Measurements from ENCODE around the gene LRRFIP1. TPM values are rescaled to one million over a fixed set of nuclear protein-coding genes. Genes with fewer than 3 reads are reported as not detected.

The LRRFIP1 gene
- polyA plus RNA-seq, 2 of the 4 experiments (the other 2 are of a cell fraction), result 75.6 to 93.0 TPM

DNA sequence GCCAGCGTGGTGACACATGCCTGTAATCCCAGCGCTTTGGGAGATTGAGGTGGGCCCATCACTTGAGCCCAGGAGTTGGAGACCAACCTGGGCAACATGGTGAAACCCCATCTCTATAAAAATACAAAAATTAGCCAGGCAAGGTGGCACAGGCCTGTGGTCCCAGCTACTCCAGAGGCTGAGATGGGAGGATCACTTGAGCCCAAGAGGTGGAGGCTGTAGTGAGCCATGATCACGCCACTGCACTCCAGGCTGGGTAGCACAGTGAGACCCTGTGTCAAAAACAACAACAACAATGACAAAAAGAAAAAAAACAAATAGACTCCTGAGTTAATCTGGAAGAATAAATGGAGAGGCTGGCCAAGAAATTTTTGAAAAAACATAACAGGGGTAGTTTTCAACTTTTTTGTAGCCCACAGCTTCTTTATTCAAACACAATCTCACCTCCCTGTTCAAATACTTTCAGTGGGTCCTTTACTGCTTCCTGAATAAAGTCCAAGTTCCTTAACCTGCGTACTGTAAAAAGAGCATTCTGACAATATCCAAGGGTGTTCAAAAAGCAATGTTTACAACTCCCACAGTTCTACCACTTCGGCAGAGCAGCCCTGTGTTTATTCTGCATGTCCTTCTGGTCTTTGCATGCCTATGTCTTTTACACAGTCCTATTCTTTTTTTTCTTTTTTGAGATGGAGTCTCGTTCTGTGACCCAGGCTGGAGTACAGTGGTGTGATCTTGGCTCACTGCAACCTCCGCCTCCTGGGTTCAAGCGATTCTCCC, 53.5 kb downstream of the LRRFIP1 start:
- Histone ChIP-seq H3K4me2 (no peak overlapping the region), H3K4me1 (no peaks in the 10 kb centered on the region), H3K9me3 (no peaks in the 10 kb centered on the region), H3K4me3 (no peak overlapping the region), H3K27ac (no peak overlapping the region)
- ATAC-seq (no peak), DNase-seq (ENCODE audit: low read depth in 1 of 2, low spot score in 1 of 2) (no peak), FAIRE-seq (no peak)
- CTCF ChIA-PET, result interaction anchor here (5.9 kb wide), 1 partner anchor 9 kb away, joined by 77 read pairs; no protein-coding TSS in a partner anchor
- 86% methylated on average over 8 of the region's 8 CpGs for WGBS (ENCODE audit: missing lambda C conversion rate)
- POLR2A ChIA-PET, result no interaction called here
- TF ChIP-seq MAFK (IDR thresholded peaks at IDR 0.05; ENCODE audit: partially characterized antibody), result no peak
- TF ChIP-seq JUN (IDR thresholded peaks at IDR 0.05), result no peak
- no peak for TF ChIP-seq RAD21 (conservative IDR thresholded peaks at IDR 0.05 in 1 of 2, IDR thresholded peaks at IDR 0.05 in 1 of 2)
- TF ChIP-seq HEYL (CRISPR knock-in tag; IDR thresholded peaks at IDR 0.05), result no peak
- TF ChIP-seq, protein P1, sequence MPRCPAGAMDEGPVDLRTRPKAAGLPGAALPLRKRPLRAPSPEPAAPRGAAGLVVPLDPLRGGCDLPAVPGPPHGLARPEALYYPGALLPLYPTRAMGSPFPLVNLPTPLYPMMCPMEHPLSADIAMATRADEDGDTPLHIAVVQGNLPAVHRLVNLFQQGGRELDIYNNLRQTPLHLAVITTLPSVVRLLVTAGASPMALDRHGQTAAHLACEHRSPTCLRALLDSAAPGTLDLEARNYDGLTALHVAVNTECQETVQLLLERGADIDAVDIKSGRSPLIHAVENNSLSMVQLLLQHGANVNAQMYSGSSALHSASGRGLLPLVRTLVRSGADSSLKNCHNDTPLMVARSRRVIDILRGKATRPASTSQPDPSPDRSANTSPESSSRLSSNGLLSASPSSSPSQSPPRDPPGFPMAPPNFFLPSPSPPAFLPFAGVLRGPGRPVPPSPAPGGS (IDR thresholded peaks at IDR 0.05), result no peak
- TF ChIP-seq NPAS2 (CRISPR knock-in tag; IDR thresholded peaks at IDR 0.05; ENCODE audit: borderline replicate concordance), result no peak
- no peak for TF ChIP-seq RNF2 (IDR thresholded peaks at IDR 0.05; ENCODE audit: borderline replicate concordance, low read depth)
- TF ChIP-seq HOXA7 (CRISPR knock-in tag; IDR thresholded peaks at IDR 0.05), result no peak
- TF ChIP-seq ZFP36 (IDR thresholded peaks at IDR 0.05; ENCODE audit: borderline replicate concordance, partially characterized antibody), result no peak
- TF ChIP-seq, protein P2, sequence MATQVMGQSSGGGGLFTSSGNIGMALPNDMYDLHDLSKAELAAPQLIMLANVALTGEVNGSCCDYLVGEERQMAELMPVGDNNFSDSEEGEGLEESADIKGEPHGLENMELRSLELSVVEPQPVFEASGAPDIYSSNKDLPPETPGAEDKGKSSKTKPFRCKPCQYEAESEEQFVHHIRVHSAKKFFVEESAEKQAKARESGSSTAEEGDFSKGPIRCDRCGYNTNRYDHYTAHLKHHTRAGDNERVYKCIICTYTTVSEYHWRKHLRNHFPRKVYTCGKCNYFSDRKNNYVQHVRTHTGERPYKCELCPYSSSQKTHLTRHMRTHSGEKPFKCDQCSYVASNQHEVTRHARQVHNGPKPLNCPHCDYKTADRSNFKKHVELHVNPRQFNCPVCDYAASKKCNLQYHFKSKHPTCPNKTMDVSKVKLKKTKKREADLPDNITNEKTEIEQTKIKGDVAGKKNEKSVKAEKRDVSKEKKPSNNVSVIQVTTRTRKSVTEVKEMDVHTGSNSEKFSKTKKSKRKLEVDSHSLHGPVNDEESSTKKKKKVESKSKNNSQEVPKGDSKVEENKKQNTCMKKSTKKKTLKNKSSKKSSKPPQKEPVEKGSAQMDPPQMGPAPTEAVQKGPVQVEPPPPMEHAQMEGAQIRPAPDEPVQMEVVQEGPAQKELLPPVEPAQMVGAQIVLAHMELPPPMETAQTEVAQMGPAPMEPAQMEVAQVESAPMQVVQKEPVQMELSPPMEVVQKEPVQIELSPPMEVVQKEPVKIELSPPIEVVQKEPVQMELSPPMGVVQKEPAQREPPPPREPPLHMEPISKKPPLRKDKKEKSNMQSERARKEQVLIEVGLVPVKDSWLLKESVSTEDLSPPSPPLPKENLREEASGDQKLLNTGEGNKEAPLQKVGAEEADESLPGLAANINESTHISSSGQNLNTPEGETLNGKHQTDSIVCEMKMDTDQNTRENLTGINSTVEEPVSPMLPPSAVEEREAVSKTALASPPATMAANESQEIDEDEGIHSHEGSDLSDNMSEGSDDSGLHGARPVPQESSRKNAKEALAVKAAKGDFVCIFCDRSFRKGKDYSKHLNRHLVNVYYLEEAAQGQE (IDR thresholded peaks at IDR 0.05), result no peak
- no peak for TF ChIP-seq FOSB (CRISPR knock-in tag; IDR thresholded peaks at IDR 0.05)
- TF ChIP-seq, protein P3, sequence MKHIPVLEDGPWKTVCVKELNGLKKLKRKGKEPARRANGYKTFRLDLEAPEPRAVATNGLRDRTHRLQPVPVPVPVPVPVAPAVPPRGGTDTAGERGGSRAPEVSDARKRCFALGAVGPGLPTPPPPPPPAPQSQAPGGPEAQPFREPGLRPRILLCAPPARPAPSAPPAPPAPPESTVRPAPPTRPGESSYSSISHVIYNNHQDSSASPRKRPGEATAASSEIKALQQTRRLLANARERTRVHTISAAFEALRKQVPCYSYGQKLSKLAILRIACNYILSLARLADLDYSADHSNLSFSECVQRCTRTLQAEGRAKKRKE (CRISPR knock-in tag; IDR thresholded peaks at IDR 0.05; ENCODE audit: low read depth), result no peak

DNA sequence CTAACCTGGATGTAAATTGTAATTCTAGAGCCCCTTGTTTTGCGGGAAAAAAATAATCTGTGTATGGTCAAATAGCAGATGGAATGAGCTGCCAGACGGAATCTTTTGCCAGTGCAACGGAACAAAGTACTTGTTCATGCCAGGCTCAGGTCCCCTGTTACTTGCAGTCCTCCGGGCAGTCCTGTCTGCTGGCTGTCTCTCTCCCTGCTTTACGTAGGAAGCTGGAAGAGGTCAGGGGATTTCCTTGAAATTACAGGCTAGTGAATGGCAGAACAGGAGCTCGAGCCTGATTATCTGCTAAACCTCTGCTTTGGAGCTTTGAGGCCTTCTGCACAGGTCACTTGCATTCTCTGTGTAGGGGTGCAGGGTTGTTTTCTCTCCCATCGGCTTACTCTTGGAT, 54.8 kb downstream of the LRRFIP1 start:
- DNase-seq (ENCODE audit: low read depth in 1 of 2, low spot score in 1 of 2), result no peak
- 83% methylated on average over 7 of the region's 7 CpGs for WGBS (ENCODE audit: missing lambda C conversion rate)
- POLR2A ChIA-PET, result interaction anchor here (0.8 kb wide), 1 partner anchor 9 kb away, joined by 3 read pairs; no protein-coding TSS in a partner anchor
- no peaks in the 10 kb centered on the region for H3K9me3 ChIP-seq
- FAIRE-seq, result no peak
- no peak overlapping the region for H3K27ac ChIP-seq
- peaks cover under 1% of the 10 kb centered on the region; the same call in 2 of the 3 replicates for H3K4me1 ChIP-seq
- CTCF ChIA-PET, result interaction anchor here (0.6 to 5.9 kb wide), 4 partner anchors 9 to 211 kb away, joined by 3 to 77 read pairs (median 4); no protein-coding TSS in a partner anchor
- ATAC-seq, result no peak
- H3K4me3 ChIP-seq, result no peak overlapping the region
- no peak overlapping the region for H3K4me2 ChIP-seq
- TF ChIP-seq RFX5 (IDR thresholded peaks at IDR 0.05) (no peak), KDM1A (IDR thresholded peaks at IDR 0.05; ENCODE audit: low read depth) (no peak), CHD4 (IDR thresholded peaks at IDR 0.05; ENCODE audit: borderline replicate concordance) (no peak), CHD2 (IDR thresholded peaks at IDR 0.05; ENCODE audit: low read length, partially characterized antibody) (no peak), FOSL2 (IDR thresholded peaks at IDR 0.05) (no peak), FOSL2 (CRISPR knock-in tag; IDR thresholded peaks at IDR 0.05) (no peak), NPAS2 (CRISPR knock-in tag; IDR thresholded peaks at IDR 0.05; ENCODE audit: borderline replicate concordance) (no peak), MAFK (IDR thresholded peaks at IDR 0.05; ENCODE audit: partially characterized antibody) (no peak), JUN (IDR thresholded peaks at IDR 0.05) (no peak), POLR2AphosphoS2 (conservative IDR thresholded peaks at IDR 0.05; ENCODE audit: low read length) (no peak), EP300 (IDR thresholded peaks at IDR 0.05) (no peak), TP53 (CRISPR knock-in tag; IDR thresholded peaks at IDR 0.05) (no peak)
- TF ChIP-seq, protein P4, sequence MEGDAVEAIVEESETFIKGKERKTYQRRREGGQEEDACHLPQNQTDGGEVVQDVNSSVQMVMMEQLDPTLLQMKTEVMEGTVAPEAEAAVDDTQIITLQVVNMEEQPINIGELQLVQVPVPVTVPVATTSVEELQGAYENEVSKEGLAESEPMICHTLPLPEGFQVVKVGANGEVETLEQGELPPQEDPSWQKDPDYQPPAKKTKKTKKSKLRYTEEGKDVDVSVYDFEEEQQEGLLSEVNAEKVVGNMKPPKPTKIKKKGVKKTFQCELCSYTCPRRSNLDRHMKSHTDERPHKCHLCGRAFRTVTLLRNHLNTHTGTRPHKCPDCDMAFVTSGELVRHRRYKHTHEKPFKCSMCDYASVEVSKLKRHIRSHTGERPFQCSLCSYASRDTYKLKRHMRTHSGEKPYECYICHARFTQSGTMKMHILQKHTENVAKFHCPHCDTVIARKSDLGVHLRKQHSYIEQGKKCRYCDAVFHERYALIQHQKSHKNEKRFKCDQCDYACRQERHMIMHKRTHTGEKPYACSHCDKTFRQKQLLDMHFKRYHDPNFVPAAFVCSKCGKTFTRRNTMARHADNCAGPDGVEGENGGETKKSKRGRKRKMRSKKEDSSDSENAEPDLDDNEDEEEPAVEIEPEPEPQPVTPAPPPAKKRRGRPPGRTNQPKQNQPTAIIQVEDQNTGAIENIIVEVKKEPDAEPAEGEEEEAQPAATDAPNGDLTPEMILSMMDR (IDR thresholded peaks at IDR 0.05), result no peak
- TF ChIP-seq, protein P5, sequence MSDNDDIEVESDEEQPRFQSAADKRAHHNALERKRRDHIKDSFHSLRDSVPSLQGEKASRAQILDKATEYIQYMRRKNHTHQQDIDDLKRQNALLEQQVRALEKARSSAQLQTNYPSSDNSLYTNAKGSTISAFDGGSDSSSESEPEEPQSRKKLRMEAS (IDR thresholded peaks at IDR 0.05), result no peak

Data from A549 (cell line).